GM18505 (cell line): ENCODE data around the gene DNM3.

Experiments
- ATAC-seq: cut with Tn5 transposase; IDR thresholded peaks from one replicate; pipeline ENCODE4 v1.9.1; 2021; ENCODE audit not compliant: unreplicated experiment
- POLR2A ChIP-seq: IDR thresholded peaks from 4 replicates; pipeline ENCODE4 v1.6.1; 2011; ENCODE audit warnings: borderline replicate concordance; ENCODE audit not compliant: insufficient read depth, insufficient read length; ENCODE audit errors: extremely low read depth

Gene DNM3

GRCh38 chr1:172238965-172239364 lies 397.7 kb downstream of the DNM3 start:
- no peak for ATAC-seq
- TF ChIP-seq POLR2A = no peak

GRCh38 chr1:172239901-172240300 lies 398.6 kb downstream of the DNM3 start:
- no peak for TF ChIP-seq POLR2A
- ATAC-seq = no peak

GRCh38 chr1:172241540-172241939 lies 400.2 kb downstream of the DNM3 start:
- no peak for TF ChIP-seq POLR2A
- no peak for ATAC-seq

DNA sequence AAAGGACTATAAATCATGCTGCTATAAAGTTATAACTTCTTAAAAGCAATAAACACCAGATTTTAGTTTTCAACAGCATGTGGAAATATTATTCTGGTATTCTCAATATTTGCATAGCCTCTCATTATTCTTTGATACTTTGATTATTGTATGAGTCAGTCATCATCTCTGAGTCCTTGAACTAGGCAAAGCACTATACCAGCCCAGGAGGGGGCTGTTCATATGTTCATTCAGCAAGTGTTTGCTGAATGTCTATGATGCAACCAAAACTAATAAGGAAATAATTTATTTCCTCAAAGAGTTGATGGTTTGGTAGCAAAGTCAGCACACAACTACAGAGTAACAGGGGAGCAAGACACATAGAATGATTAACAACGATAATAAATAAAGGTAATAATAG lies 403.6 kb downstream of the DNM3 start:
- no peak for ATAC-seq

DNA sequence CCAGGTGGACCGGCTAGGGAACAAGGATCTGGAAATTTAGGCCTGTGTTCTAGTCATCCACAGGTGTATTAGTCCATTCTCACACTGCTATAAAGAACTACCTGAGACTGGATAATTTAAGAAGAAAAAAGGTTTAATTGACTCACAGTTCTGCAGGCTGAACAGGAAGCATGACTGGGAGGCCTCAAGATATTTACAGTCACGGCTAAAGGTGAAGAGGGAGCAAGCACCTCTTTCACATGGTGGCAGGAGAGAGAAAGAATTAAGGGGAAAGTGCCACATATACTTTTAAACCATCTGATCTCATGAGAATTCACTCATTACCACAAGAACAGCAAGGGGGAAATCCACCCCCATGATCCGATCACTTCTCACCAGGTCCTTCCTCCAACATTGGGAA lies 404.5 kb downstream of the DNM3 start:
- ATAC-seq = no peak
- TF ChIP-seq POLR2A = no peak

More for the DNA sequence above, 403.6 kb downstream of the DNM3 start:
- no peak for TF ChIP-seq POLR2A

- no peak for TF ChIP-seq POLR2A
- ATAC-seq = no peak
Measured at GRCh38 chr1:172246521-172247390, 405.5 kb downstream of the DNM3 start.

- no peak for ATAC-seq
- no peak for TF ChIP-seq POLR2A
Measured at GRCh38 chr1:172251486-172251885, 410.2 kb downstream of the DNM3 start.

DNA sequence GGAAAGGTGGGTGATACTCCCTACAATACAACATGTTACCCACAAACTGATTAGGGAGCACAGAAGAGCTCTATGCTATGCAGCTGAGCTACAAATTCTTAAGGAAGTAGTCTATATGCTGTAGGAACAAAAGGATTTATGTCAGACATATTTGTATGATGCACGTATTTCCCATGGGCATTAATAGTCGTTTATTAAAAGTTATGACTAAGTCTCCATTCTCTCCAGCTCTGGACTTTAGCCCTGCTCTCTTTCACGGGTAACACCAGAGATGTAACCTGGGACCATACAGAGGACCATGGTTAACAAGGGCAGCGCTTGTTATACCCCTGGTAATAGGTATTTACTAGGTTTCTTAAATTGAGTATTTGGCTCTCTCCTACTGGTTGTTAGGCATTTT lies 411.0 kb downstream of the DNM3 start:
- TF ChIP-seq POLR2A = no peak
- ATAC-seq = no peak

DNA sequence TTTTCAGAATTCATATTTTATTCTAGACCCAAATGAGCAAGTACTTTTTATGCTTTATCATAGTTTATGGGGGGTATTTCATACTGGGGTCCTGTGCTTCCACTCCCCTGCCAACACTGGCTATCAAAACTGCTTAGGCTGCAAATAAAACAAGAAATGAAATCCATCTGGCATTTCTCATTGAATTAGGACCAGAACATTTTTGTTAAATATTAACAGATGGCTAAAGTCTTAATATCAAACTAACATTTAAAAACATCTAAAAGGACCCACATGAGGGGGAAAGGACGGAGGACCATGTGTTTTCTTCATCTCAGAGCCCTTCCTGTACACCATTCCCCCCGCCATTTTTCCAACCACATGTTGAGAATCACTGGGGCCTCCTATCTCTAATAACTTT lies 411.7 kb downstream of the DNM3 start:
- no peak for TF ChIP-seq POLR2A
- no peak for ATAC-seq

DNA sequence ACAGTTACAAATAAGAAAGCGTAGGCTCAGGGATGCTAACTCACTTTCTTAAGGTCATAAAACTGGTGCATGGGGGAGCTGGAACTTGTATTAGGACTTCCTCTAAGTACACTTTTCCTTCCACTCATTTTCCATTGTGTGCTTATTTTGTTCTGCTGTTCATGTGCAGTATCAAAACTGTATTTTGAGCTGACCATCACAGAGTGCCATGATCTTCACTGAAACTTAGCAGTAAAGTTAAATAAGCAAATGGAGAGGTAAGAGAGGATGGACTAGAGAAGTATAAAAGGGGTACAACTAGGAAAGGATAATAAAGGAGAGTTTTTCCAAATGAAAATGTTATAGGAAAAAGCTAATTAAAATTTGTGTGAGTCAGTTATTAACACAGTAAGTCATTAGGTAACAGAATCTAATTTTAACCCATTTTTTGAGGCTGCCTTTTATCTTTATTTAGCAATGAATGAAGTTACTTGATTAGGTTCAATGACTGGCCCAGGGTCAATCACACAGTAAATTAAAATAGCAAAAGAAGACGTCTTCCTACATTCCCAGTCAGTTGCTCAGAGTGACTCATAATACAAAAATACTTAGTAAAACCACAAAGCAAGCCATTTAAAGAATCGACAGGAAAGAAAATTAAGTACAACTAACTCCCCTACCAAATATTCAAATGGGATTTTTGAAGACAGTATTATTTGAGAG lies 413.4 kb downstream of the DNM3 start:
- no peak for ATAC-seq

DNA sequence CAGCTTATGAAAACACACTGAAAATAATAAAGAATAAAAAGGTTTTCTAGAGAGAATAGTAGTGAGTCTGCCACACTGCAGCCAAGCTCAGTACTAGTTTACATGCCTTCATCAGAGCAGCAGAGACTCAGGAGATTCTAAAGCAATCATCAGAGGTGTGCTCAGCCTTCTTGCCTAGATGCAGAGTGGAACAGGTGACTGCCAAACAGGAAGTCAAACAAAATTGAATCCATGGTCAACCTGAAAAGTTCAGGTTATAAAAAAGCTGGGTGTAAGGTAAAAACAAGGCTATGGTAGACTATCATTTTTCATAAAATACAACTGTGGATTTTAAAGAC lies 413.9 kb downstream of the DNM3 start:
- no peak for TF ChIP-seq POLR2A
- no peak for ATAC-seq

More for the DNA sequence above, 413.4 kb downstream of the DNM3 start:
- TF ChIP-seq POLR2A = no peak

DNA sequence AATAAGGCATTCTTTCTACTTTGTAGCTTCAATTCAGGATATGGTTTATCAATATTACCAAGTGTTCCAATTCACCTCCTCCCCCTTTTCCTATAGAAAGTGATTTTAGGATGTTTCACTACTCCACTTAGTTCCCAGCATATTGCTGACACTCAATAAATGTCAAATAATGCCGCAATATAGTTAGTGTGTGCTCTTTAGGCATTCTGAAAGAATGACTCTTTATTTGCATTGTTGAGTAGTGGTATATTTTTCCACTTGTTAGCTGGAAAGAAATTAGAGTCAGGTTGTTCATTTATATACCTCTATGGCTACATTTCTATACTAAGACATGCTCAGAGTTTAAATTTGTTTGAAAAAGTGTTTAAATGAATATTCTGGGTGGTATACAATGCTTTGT lies 424.6 kb downstream of the DNM3 start:
- TF ChIP-seq POLR2A = no peak
- ATAC-seq = no peak

- TF ChIP-seq POLR2A = no peak
- no peak for ATAC-seq
Measured at GRCh38 chr1:172266528-172267174, 425.4 kb downstream of the DNM3 start.

- no peak for ATAC-seq
- no peak for TF ChIP-seq POLR2A
Measured at GRCh38 chr1:172268237-172268636, 426.9 kb downstream of the DNM3 start.
